Endothelial cell (in vitro differentiated cells): Measurements from ENCODE around the gene ZBTB7B. TPM values are rescaled to one million over a fixed set of nuclear protein-coding genes. Genes with fewer than 3 reads are reported as not detected.

ENCODE experiments used
- DNase-seq: peaks from one replicate; pipeline ENCODE4 v3.0.0; 2021; ENCODE audit warnings: low spot score
- H3K27ac Mint-ChIP-seq: one replicate; pipeline ENCODE4 v1.8.0; 2021; ENCODE audit warnings: mixed read lengths, inconsistent platforms; ENCODE audit not compliant: unreplicated experiment
- H3K27me3 Mint-ChIP-seq: one replicate; pipeline ENCODE4 v1.8.0; 2021; ENCODE audit warnings: mild to moderate bottlenecking, moderate library complexity, mixed read lengths, inconsistent platforms; ENCODE audit not compliant: unreplicated experiment
- H3K36me3 Mint-ChIP-seq: one replicate; pipeline ENCODE4 v1.8.0; 2021; ENCODE audit warnings: mild to moderate bottlenecking, low read depth, mixed read lengths, inconsistent platforms; ENCODE audit not compliant: unreplicated experiment
- H3K4me1 Mint-ChIP-seq: one replicate; pipeline ENCODE4 v1.8.0; 2021; ENCODE audit warnings: mild to moderate bottlenecking, mixed read lengths, inconsistent platforms; ENCODE audit not compliant: unreplicated experiment
- H3K4me3 Mint-ChIP-seq: one replicate; pipeline ENCODE4 v1.8.0; 2021; ENCODE audit warnings: mild to moderate bottlenecking, mixed read lengths, inconsistent platforms; ENCODE audit not compliant: unreplicated experiment
- H3K9me3 Mint-ChIP-seq: one replicate; pipeline ENCODE4 v1.8.0; 2021; ENCODE audit warnings: mixed read lengths, inconsistent platforms; ENCODE audit not compliant: unreplicated experiment
- total RNA-seq: library from RNA; stranded (reverse); fragmentation: NEBNext Ultra II Directional; extraction: Animal tissue kit (Norgen Biotek cat#: 25700); gene quantifications from one replicate; pipeline ENCODE4 v1.2.1, GENCODE V29; 2021; ENCODE audit not compliant: unreplicated experiment
- TF ChIP-seq, protein P1 (sequence below): fragments of 200-600 bp; sonication (generic); IDR thresholded peaks from one replicate; pipeline ENCODE4 v1.5.0; 2021; ENCODE audit warnings: antibody characterized with exemption; ENCODE audit not compliant: unreplicated experiment

Gene ZBTB7B
- total RNA-seq, 1 donor from 2014 or later: 23.3 TPM

GRCh38 chr1:155016231-155016831 lies 13.7 kb downstream of the ZBTB7B start:
- TF ChIP-seq, protein P1, sequence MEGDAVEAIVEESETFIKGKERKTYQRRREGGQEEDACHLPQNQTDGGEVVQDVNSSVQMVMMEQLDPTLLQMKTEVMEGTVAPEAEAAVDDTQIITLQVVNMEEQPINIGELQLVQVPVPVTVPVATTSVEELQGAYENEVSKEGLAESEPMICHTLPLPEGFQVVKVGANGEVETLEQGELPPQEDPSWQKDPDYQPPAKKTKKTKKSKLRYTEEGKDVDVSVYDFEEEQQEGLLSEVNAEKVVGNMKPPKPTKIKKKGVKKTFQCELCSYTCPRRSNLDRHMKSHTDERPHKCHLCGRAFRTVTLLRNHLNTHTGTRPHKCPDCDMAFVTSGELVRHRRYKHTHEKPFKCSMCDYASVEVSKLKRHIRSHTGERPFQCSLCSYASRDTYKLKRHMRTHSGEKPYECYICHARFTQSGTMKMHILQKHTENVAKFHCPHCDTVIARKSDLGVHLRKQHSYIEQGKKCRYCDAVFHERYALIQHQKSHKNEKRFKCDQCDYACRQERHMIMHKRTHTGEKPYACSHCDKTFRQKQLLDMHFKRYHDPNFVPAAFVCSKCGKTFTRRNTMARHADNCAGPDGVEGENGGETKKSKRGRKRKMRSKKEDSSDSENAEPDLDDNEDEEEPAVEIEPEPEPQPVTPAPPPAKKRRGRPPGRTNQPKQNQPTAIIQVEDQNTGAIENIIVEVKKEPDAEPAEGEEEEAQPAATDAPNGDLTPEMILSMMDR: no peak
- no peak for DNase-seq
- Mint-ChIP-seq H3K4me3 (peak overlapping the region; percentile 11), H3K27me3 (peaks cover 16% of the 10 kb centered on the region), H3K36me3 (peaks cover 9% of the 10 kb centered on the region), H3K4me1 (peaks cover 17% of the 10 kb centered on the region), H3K27ac (no peak overlapping the region), H3K9me3 (no peaks in the 10 kb centered on the region)

DNA sequence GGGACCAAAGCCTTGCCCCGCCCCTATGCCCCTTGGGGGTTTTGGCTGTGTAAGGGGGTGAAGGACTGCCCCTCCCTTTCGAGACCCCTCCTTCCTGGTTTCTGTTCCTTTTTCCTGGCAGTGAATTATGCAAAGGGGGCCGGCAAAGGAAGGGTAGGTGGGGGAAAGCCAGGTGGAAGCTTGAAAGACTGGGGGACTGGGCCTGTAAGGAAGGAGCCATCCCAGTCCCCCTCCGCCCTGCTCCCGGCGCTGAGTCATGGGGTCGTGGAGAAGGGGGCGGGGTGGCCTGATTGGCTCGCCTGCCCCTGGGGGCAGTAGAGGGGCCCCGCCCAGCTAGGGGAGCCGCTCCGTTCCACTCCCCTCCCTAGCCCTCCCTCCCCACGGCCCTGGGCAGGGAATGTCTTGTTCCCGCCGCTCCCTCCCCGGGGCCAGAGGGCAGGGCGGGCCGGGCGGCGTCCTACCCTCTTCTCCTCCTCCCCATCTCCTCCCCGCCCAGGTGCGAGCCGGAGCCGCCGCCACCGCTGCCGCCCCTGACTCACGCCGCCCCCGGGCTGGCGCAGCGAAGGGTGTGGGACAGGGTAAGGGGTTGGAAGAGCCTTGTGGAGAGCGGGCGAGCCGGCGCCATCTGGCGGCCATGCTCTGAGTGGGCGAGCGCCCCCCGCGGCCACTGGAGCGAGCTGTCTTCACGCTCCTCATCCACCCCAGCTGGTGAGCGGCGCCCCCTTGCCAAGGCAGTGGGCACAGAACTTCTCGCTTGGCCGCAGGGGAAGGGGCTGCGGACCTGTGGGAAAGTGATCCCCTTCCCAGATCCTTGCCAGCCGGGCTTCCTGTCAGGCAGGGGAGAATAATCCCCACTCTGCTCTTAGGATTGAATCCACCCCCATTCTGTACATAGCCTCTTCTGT lies 14.7 kb downstream of the ZBTB7B start:
- H3K27ac Mint-ChIP-seq: peak overlapping the region; percentile 30
- H3K9me3 Mint-ChIP-seq: no peaks in the 10 kb centered on the region
- no peak overlapping the region for H3K4me3 Mint-ChIP-seq
- H3K36me3 Mint-ChIP-seq: peaks cover 9% of the 10 kb centered on the region
- H3K27me3 Mint-ChIP-seq: peaks cover 17% of the 10 kb centered on the region
- DNase-seq: peak; percentile 88
- H3K4me1 Mint-ChIP-seq: peaks cover 19% of the 10 kb centered on the region
- TF ChIP-seq, protein P1: peak; percentile 92

DNA sequence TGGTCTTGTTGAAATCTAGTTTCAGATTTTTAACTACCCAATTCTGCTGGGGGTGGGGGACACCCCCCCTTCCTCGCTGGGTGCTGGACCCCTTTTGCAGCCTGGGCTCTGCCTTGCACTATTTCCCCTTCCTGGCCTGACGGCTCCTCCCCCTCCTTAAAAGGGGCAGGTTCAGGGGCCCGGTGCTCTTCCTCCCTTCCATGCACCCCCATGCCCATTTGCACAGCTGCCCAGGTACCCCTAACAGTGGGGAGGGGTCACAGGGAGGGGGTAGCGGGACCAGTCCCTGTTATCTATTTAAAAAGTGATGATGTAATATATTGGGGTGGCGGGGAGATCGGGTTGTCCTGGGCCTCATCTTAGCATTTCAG lies 15.3 kb downstream of the ZBTB7B start:
- H3K27ac Mint-ChIP-seq: no peak overlapping the region
- peaks cover 17% of the 10 kb centered on the region for H3K4me1 Mint-ChIP-seq
- DNase-seq: no peak
- H3K9me3 Mint-ChIP-seq: no peaks in the 10 kb centered on the region
- TF ChIP-seq, protein P1: no peak
- peaks cover 17% of the 10 kb centered on the region for H3K27me3 Mint-ChIP-seq
- H3K4me3 Mint-ChIP-seq: no peak overlapping the region
- peaks cover 9% of the 10 kb centered on the region for H3K36me3 Mint-ChIP-seq

- TF ChIP-seq, protein P1: no peak
- Mint-ChIP-seq H3K27me3 (peaks cover 15% of the 10 kb centered on the region), H3K4me1 (peaks cover 21% of the 10 kb centered on the region), H3K4me3 (no peak overlapping the region), H3K36me3 (peaks cover 9% of the 10 kb centered on the region), H3K27ac (no peak overlapping the region), H3K9me3 (no peaks in the 10 kb centered on the region)
- no peak for DNase-seq
Measured at GRCh38 chr1:155018617-155019348, 16.2 kb downstream of the ZBTB7B start.
